SKM-1 treated with dmso at 0.1 percent for 144 hours (cell line): ENCODE data around the gene MAVS.
"Not testable (repeated sequence)": the region's sequence is repeated elsewhere in the genome, so short reads cannot be mapped to it uniquely, and the experiment has no call there.

ENCODE experiments used
- DNase-seq: peaks from one replicate; lab custom pipeline; 2025; ENCODE audit not compliant: unreplicated experiment; lab: John Stamatoyannopoulos, UW

The MAVS gene

DNA sequence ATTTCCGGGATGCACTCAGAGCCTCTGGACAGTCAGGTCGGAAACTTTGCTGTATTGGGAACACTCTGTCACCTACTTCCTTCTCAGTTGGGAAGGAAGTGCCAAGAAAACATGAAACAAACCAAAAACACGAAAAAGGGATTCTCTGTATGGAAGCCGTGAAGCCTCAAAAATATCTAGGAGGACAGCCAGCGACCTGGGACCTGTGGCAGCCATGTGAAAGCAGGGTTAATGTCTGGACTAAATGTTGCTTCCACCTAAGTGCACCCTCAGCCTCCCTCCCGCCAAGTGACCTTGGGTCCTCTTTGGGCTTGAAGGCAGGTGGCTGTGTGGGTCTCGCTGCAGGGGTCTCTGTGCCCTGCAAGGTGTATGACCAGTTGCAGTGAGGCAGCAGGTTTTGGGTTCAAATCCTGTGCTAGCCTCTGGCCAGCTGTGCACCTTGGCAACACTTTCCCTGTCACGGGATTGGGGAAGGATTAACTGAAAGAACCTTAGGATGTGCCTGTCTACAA is 851 bp downstream of the MAVS start:
- DNase-seq: no peak

GRCh38 chr20:3848565-3848964 is 1.9 kb downstream of the MAVS start:
- no peak for DNase-seq

DNA sequence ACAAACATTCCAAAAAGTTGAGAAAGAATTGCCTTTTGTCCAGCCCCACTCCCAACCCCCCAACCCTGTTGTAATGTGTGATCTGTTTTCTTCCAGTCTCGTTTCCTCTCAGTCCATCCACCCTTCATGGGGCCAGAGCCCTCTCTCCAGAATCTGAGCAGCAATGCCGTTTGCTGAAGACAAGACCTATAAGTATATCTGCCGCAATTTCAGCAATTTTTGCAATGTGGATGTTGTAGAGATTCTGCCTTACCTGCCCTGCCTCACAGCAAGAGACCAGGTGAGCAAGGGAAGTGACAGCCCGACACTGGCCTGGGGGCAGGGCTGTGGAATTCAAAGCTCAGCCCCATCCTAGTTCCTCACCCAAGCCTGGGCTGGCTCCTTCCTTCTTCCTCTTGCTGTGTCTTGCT is 7.8 kb downstream of the MAVS start:
- no peak for DNase-seq

DNA sequence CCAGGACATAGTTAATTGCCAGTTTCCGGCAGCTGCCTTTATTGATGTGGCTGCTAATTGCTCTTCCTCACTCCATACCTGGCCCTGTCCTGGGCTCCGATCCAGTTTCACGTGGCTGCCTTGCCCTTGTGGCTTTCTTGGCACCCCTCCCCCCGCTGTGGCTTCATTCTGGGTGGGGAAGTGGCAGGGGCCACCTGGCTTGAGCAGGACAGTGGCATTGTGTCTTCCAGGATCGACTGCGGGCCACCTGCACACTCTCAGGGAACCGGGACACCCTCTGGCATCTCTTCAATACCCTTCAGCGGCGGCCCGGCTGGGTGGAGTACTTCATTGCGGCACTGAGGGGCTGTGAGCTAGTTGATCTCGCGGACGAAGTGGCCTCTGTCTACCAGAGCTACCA is 10.8 kb downstream of the MAVS start:
- no peak for DNase-seq

- no peak for DNase-seq
Measured at GRCh38 chr20:3858689-3859088, 12.1 kb downstream of the MAVS start.

- no peak for DNase-seq
Measured at GRCh38 chr20:3861191-3861590, 14.6 kb downstream of the MAVS start.

DNA sequence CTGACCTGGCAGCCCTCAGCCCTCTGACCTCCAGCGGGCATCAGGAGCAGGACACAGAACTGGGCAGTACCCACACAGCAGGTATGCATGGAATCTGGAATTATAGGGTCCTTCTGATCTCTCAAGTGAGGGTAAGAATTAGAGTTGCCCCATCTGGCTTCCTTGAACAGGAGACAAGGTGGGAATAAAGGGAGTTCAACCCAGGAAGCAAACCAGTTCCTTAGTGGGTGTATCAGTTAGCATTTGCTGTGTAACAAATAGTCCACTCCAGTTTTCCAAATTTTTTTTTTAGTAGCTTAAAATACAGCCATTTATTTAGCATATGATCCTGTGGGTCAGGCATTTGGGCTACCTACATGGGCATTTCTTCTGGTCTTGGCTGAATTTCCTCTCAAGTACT is 15.7 kb downstream of the MAVS start:
- DNase-seq: no peak

DNA sequence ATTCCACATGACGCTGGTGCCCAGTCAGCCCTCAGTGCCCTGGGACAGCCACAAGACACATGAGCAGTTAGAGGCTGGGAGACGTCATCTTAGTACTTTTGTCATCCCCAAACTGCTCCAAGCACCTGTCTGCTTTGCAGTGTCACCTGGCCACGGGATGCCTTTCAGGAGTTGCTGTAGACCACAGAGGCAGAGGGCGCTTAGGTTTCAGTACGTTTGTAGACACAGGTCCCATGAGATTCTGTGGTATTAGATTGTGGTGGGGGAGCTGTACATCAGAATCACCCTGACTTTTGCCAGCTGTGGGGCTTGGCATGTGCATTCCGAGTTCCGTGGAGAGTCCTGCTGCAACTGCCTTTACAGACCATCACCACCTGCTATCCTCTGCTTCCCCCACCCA is 16.7 kb downstream of the MAVS start:
- DNase-seq: no peak

- no peak for DNase-seq
Measured at GRCh38 chr20:3864518-3864917, 17.9 kb downstream of the MAVS start.

- DNase-seq: no peak
Measured at GRCh38 chr20:3865152-3865886, 18.7 kb downstream of the MAVS start.

- DNase-seq: no peak
Measured at GRCh38 chr20:3865887-3866407, 19.3 kb downstream of the MAVS start.

GRCh38 chr20:3866464-3866863 is 19.8 kb downstream of the MAVS start:
- no peak for DNase-seq

- no peak for DNase-seq
Measured at GRCh38 chr20:3867802-3868201, 21.2 kb downstream of the MAVS start.

DNA sequence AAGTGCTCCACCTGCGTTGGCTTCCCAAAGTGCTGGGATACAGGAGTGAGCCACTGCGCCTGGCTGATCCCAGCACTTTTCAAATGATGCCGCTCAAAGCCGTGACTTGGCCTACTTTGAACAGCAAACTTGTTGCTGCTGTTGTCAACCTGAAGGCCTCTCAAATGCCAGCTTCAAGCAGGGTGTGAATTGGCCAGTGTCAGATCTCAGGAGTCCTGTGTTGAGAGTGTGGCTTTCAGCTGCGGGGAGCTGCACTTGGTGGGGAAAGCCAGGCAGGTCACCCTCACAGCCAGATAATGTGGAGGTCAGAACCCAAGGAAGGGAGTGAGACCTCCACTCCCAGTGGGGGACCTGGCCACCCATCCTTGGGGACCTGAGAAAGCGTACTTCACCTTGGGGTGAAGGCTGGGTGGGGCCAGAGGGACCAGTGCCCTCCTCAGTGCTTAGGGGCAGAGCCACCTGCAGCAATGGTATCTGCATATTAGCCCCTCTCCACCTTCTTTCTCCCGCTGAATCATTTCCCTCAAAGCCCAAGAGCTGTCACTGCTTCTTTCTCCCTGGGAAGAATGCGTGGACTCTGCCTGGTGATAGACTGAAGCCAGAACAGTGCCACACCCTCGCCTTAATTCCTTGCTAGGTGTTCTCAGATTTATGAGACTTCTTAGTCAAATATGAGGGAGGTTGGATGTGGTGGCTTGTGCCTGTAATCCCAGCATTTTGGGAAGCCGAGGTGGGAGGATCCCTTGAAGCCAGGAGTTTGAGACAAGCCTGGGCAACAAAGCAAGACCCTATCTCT is 23.4 kb downstream of the MAVS start:
- DNase-seq: no peak

DNA sequence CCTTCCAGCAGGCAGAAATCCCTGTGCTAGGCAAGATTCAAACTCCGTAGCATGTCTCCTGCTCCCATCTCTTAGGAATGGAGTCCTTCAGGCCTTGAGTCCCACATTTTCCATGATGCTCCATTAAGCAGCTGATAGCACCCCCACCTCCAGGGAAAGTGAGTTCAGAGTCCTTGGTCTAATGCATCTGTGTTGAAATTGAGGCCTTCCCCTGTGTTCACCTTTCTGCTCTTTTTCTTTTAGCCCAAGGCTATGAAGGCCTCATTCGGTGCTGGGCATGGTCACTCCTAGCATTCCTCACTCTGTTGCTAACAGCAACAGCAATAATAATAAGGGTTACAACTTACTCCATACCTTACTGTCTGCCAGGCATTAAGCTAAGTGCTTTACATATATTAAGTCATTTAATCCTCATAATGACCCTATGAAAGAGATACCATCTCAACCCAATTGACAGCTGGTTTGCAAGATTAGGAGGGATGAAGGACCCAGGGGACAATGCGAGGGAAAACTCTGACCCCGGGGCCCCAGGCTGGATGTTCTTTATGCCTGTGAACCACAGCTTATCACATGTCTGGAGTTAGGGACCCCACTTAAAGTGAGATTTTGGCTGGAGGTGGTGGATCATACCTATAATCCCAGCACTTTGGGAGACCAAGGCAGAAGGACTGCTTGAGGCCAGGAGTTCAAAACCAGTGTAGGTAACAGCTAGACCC is 25.1 kb downstream of the MAVS start:
- DNase-seq: no peak

DNA sequence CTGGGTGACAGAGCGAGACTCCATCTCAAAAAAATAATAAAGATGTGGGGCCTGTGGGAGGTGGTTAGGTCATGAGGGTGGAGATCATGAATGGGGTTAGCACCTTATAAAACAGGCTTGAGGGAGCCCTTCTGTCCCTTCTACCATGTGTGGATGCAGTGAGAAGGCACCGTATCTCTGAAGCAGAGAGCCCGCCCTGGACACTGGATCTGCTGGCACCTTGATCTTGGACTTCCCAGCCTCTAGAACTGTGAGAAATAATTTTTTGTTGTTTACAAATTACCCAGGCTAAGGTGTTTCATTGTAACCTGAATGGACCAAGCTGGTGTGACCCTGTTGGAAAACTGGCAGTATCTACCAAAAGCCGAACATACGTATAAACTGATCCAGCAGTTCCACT is 26.9 kb downstream of the MAVS start:
- no peak for DNase-seq

- DNase-seq: no peak
Measured at GRCh38 chr20:3874194-3874844, 27.7 kb downstream of the MAVS start.

DNA sequence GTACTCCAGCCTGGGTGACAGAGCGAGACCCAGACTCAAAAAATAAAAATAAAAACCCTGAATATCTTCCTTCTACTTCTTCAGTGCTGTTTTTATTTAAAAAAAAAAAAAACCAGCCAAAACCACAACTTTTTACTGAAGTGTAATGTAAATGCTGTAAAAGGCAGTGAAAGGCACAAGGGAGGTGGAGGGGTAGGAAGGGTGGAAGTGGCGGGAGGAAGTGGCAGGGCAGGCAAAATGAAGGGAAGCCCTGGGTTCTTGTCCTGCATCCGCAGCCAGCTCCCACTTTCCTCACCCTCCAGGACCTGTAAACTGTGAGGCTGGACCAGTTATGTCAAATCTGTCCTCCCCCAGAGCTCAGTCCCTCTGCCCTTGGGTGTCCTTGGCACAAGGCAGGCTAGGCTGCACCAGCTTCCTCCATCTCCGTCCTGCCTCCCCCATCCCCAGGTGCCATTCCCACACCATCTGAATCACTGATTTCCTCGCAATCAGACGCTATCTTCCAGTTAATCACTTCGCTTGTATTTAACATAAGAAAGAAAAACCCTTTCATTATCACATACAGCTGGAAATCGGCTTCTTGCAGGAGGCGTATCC is 28.8 kb downstream of the MAVS start:
- DNase-seq: no peak

- no peak for DNase-seq
Measured at GRCh38 chr20:3876000-3876399, 29.4 kb downstream of the MAVS start.

GRCh38 chr20:3876676-3877075 is 30.0 kb downstream of the MAVS start:
- DNase-seq: no peak

- DNase-seq: not testable (repeated sequence)
Measured at GRCh38 chr20:3878921-3879274, 32.3 kb downstream of the MAVS start.
